Gastroesophageal sphincter (tissue), 3 donors: ENCODE results near the gene MED8.

Experiments used
- EP300 ChIP-seq: sonication (generic); formaldehyde crosslinking; IDR thresholded peaks from one replicate; pipeline ENCODE4 v1.6.1; 2017; ENCODE audit warnings: antibody characterized with exemption, mild to moderate bottlenecking
- POLR2A ChIP-seq, 2 donors: fragments of 450-650 bp; IDR thresholded peaks; one replicate each; pipeline ENCODE4 v1.6.1; 2017; ENCODE audit warnings: antibody characterized with exemption in 2 of 2, mild to moderate bottlenecking in 2 of 2, moderate library complexity in 1 of 2
- POLR2AphosphoS5 ChIP-seq: sonication (generic); formaldehyde crosslinking; IDR thresholded peaks from one replicate; pipeline ENCODE4 v1.6.1; 2017; ENCODE audit warnings: antibody characterized with exemption
- TF ChIP-seq, protein P1 (sequence below), 4 experiments: fragments of 200-600 bp in 2 of 4; fragments of 450-650 bp in 2 of 4; sonication (generic) in 1 of 4; IDR thresholded peaks; one replicate each; pipeline ENCODE4 v1.5.1; 2017 to 2019; ENCODE audit warnings: antibody characterized with exemption in 4 of 4, mild to moderate bottlenecking in 2 of 4, moderate library complexity in 2 of 4

DNA sequence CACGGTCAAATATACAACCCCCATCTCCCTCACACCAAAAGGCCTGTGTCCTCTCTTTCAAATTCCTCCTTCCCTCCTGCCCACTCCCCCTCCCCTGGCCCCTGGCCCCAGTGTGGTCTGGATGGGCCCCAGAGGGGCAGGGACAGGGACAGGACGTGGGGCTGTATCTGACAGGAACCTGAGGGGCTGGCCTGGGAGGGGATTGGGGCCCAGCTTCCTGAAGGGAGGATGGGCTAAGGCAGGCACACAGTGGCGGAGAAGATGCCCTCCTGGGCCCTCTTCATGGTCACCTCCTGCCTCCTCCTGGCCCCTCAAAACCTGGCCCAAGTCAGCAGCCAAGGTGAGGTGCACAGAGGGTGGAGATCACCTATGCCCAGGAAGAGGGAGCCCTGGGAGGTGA lies 52.0 kb downstream of the MED8 start, which contains the start of gene MPL:
- TF ChIP-seq, protein P1, sequence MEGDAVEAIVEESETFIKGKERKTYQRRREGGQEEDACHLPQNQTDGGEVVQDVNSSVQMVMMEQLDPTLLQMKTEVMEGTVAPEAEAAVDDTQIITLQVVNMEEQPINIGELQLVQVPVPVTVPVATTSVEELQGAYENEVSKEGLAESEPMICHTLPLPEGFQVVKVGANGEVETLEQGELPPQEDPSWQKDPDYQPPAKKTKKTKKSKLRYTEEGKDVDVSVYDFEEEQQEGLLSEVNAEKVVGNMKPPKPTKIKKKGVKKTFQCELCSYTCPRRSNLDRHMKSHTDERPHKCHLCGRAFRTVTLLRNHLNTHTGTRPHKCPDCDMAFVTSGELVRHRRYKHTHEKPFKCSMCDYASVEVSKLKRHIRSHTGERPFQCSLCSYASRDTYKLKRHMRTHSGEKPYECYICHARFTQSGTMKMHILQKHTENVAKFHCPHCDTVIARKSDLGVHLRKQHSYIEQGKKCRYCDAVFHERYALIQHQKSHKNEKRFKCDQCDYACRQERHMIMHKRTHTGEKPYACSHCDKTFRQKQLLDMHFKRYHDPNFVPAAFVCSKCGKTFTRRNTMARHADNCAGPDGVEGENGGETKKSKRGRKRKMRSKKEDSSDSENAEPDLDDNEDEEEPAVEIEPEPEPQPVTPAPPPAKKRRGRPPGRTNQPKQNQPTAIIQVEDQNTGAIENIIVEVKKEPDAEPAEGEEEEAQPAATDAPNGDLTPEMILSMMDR (IDR thresholded peaks at IDR 0.05): no peak
- TF ChIP-seq POLR2A (IDR thresholded peaks at IDR 0.05): no peak
- TF ChIP-seq POLR2AphosphoS5: no peak
- no peak for TF ChIP-seq EP300
